Islet precursor cell (in vitro differentiated cells): ENCODE measurements around the gene UBE2E1.

Experiments used
- DNase-seq: peaks from one replicate; pipeline ENCODE4 v3.0.0-alpha.2; 2018

UBE2E1 gene

GRCh38 chr3:23805633-23806533 is at the start of gene UBE2E1:
Gene UBE2E1, plus strand, starts transcription at chr3:23805955. Its CDS starts 1,315 bp downstream, at chr3:23807270.
- peak; percentile 85 for DNase-seq

GRCh38 chr3:23756206-23756840 is 49.4 kb upstream of the UBE2E1 start:
- no peak for DNase-seq

GRCh38 chr3:23758253-23758838 is 47.4 kb upstream of the UBE2E1 start:
- DNase-seq = no peak

GRCh38 chr3:23760325-23760724 is 45.4 kb upstream of the UBE2E1 start:
- DNase-seq = no peak

DNA sequence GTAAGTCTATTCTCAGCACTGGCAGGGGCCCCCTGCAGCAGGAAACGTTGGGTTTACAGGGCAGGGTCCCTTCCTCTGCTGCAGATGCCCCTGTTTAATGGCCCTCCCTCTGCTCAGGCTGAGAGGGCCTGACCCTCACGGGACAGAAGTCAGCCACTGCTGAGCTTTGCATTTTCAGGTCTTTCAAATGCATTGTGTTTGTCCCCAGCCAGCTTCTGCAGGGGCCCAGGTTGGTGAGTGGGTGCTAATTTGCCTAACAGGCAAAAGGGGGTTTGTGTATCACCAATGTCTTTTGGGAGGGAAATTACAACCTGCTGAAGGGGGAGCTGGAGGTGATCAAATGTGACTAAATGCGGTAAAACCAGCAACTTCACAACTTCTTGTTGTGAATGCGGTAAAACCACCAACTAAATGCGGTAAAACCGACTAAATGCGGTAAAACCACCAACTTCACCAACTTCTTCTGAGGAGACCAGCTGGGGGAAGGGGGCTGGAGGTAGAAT is 44.8 kb upstream of the UBE2E1 start:
- DNase-seq = no peak

GRCh38 chr3:23761440-23761896 is 44.3 kb upstream of the UBE2E1 start:
- peak; percentile 82 for DNase-seq

DNA sequence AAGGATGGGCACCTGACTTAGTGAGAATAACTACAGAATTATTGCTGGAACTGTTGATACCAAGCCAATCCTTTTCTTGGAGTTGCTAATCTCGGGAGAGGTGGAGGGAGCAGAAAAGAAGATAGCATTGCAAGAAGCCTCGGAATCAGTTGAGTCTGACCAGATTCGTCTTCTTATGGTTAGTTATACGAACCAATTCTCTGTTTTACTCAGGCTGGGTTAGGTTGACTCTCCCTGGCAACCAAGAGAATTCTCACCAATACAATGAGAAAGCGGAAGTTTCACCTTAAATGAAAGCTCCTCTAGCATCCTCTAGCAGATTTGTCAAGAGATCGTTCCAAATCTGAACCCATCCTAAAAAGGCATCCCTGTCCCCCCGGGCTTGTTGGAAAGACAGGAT is 43.5 kb upstream of the UBE2E1 start:
- no peak for DNase-seq

DNA sequence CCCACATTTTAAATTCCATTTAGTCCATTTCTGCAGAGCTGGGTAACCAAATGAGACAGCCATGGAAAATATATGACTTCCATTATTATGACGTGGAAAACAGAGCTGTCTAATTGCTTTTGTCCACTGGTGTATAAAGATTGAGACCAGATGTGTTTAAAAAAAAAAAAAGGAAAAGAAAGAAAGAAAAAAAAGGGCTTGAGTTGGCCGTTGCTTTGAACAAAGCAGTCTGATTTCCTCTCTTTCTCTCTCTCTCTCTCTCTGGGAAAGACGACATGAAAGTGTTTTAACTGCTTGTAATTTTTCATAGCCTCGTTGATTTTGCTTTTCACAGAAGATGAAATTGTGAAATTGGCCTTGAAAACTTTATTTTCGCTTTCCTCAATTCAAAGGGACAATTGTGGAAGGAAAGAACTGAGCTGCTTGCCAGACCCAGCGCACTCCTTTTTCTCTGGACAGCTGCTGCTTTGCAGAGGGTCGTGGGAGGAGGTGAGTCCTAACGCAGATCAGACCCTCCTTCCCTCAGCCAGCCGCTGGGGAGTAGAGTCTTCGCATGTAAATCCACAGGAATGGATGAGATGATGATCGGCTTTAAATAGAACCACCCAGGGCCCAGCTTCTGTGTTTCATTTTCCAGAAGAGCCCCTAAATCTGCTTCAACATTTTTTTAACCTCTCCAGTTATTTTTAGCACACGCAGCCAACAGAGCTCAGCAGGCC is 42.8 kb upstream of the UBE2E1 start:
- no peak for DNase-seq

- no peak for DNase-seq
These were observed 41.3 kb upstream of the UBE2E1 start for GRCh38 chr3:23764407-23764806.

GRCh38 chr3:23767546-23767945 is 38.2 kb upstream of the UBE2E1 start:
- DNase-seq = no peak

DNA sequence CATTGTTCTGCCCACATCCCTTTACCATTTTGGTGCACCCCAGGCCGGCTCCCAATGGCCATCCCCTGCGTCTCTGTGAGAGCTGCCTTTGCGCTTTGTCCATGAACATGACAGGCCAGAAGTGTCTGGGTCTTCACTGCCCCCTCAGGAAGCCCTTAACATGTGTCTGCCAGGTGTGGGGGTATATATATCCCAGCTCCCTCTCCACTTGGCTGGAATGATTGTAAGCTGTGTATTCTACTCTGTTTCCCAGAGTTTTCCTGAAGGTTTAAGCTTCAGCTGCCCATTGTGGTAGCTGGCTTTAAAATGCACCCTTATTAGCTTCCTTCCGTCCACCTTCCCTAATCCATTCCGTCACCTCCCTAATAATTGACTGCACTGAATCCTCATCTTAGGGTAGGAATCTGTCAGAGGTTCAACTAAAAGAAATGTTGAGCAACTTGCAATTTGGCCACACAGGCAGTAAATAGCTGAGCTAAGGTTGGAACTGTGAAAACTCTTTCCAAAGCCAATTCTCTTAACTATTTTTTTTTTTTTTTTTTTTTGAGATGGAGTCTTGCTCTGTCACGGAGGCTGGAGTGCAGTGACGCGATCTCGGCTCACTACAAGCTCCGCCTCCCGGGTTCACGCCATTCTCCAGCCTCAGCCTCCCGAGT is 30.4 kb upstream of the UBE2E1 start:
- no peak for DNase-seq

DNA sequence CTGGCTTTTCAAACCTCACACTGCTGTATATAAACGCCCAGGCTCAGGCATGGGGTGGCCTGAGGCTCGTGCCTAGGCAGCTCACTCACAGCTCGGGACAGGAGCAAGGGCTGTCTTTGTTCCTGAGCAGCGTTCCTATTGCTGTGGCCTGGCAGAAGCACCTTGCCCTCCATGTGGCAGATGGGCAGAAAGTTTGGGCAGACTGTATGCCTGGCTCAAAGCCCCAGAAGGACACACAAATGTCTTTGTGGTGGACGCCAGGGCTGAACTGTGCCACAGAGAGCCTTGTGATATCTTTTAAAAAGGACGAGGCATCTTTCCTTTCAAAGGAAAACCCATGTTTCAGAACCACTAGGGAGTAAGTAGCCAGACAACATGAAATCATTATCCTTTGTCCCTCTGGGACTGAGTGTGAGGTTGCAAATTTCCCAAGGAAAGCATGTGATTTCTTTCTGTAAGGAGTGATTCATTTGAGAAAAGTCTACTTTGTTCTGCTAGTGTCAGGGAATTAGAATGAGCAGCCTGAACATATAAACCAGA is 29.3 kb upstream of the UBE2E1 start:
- no peak for DNase-seq

GRCh38 chr3:23778446-23778845 is 27.3 kb upstream of the UBE2E1 start:
- no peak for DNase-seq

GRCh38 chr3:23779841-23780240 is 25.9 kb upstream of the UBE2E1 start:
- no peak for DNase-seq

DNA sequence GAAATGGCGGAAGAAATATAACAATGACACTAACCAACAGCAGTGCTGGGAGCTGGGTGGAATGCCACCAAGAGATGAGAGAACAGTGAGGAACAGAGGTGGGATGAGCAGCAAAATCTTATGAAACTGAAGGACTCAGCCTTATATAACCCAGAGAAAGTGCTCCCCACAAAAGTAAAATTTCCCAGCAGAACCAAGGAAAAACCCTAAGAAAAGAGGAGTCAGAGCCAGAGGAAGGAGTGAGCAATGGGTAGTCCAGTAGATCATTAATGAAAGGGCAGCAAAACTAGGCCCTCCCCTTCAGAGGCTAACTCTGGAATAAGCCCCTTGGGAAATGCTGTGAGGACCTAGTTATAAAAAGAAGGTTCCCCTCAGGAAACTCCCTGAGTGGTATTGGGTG is 24.7 kb upstream of the UBE2E1 start:
- no peak for DNase-seq

DNA sequence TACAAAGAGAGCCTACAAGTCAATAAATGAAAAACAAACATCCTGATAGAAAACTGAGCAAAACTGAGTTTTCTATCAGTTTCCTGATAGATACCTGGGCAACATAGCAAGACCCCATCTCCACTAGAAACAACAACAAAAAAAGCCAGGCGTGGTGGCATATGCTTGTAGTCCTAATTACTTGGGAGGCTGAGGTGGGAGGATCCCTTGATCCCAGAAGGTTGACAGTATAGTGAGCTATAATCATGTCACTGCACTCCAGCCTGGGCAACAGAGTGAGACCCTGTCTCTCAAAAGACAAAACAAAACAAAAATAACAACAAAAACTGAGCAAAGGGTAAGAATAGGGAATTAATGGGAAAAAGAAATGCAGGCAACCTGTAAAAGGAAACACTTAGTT is 23.9 kb upstream of the UBE2E1 start:
- no peak for DNase-seq

GRCh38 chr3:23785097-23785645 is 20.6 kb upstream of the UBE2E1 start:
- DNase-seq = no peak

DNA sequence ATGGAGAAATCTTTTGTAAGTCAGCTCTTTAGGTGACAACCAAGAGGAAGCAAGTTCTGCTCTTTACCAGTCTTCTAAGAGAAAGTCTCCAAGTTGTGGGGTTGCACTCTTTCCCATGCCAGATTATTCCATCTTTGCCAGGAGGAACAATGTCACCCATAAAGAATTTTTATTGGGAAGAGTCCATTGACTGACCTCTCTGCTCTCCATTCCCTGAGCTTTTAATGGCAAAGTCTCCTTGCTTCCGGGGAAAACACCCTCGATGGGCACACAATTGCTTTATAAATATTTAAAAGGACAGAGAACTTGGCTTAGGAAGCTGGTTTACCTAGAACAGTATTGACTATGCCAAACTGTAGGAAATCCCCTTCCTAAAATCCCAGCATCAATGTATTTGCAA is 19.9 kb upstream of the UBE2E1 start:
- DNase-seq = no peak

GRCh38 chr3:23791678-23792077 is 14.1 kb upstream of the UBE2E1 start:
- no peak for DNase-seq

DNA sequence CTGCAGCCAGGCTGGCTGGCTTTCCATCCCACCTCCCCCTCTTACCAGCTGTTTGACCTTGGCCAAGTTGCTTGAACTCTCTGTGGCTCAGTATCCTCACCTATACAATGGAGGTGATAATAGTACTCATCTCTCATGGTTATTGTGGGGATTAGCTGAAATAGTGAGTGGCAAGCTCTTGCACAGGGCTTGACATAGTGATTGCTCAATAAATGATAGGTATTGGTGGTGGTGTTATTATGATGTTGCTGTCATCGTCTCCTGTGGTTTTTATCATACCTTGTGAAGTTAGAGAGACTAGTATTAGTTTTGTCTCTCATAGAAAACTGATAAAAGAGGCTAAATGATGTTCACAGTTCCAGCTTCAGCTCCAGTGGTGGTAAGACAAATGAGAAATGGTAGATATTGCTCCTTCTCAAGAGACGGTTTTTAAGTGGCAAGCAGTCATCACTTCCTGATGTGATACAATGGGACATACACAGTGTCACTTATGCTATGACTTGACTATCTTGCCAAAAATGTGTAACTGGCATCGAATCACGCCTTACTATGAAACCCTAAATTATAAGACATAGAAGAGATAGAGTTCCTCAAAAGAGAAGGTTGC is 12.1 kb upstream of the UBE2E1 start:
- DNase-seq = no peak

DNA sequence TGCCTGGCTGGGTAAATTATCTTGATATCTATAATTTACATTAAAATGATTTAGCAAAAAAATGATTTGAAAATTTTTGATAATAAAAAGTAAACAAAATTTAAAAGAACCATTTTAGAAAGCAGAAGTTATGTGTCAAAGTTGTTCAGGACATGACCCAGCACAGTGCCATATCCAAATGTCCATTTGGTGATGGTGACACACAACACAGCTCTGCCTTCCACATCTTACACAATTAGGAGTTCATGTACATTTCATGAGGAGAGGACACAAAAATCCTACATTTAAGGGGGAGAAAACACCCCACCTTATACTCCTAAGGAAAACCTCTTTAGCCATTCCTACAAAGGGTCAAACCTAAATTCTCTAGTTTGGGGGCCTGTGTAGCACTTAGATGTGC is 10.7 kb upstream of the UBE2E1 start:
- no peak for DNase-seq
